PFSK-1 (cell line): ENCODE measurements around the gene LBHD1.

Source experiments
- FOXP2 ChIP-seq: optimal IDR thresholded peaks from 2 replicates; pipeline ENCODE3; 2011; ENCODE audit warnings: borderline replicate concordance, control low read depth, inconsistent platforms; ENCODE audit not compliant: insufficient read depth; ENCODE audit errors: extremely low read length, extremely low read depth
- POLR2AphosphoS5 ChIP-seq: IDR thresholded peaks from 2 replicates; pipeline ENCODE4 v1.6.1; 2012; ENCODE audit warnings: low read depth, mild to moderate bottlenecking, control low read depth, low read length, moderate library complexity

DNA sequence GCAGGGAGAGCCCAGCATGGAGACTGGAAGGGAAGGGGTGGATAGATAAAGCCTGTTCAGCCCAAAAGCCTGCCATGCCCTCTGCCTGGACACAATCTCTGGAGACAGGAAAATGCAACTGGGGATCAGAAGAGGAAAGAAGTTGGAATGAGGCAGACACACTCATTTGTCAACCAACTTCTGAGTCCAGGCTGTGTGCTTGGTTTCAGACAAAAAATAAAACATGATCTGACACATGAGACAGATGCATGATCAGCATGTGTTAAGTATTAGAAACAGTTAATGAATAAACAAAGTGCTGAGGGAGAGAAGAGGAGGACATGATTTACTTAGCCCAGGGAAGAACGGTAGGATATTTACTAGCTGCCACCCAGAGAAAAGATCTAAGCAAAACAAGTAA, 16.4 kb upstream of the LBHD1 start:
- TF ChIP-seq FOXP2 (no peak), POLR2AphosphoS5 (no peak)
